GM18519 (cell line): ENCODE data around the gene CLDN18.

ENCODE experiments used
- ATAC-seq: cut with Tn5 transposase; IDR thresholded peaks from one replicate; pipeline ENCODE4 v1.9.1; 2021; ENCODE audit warnings: mild to moderate bottlenecking, moderate library complexity; ENCODE audit not compliant: unreplicated experiment, low FRiP score

Gene CLDN18

GRCh38 chr3:138059261-138059660, 49.3 kb downstream of the CLDN18 start:
- no peak for ATAC-seq

GRCh38 chr3:138060792-138061191, 50.8 kb downstream of the CLDN18 start:
- ATAC-seq: peak; percentile 60

GRCh38 chr3:138062037-138062436, 52.1 kb downstream of the CLDN18 start:
- no peak for ATAC-seq

GRCh38 chr3:138062626-138063025, 52.7 kb downstream of the CLDN18 start:
- ATAC-seq: no peak

- ATAC-seq: no peak
Measured at GRCh38 chr3:138063416-138063815, 53.5 kb downstream of the CLDN18 start.

GRCh38 chr3:138065949-138066348, 56.0 kb downstream of the CLDN18 start:
- peak; percentile 14 for ATAC-seq

- ATAC-seq: peak; percentile 79
Measured at GRCh38 chr3:138066383-138066782, 56.4 kb downstream of the CLDN18 start.

- ATAC-seq: no peak
Measured at GRCh38 chr3:138066972-138067371, 57.0 kb downstream of the CLDN18 start.

- ATAC-seq: no peak
Measured at GRCh38 chr3:138068046-138068445, 58.1 kb downstream of the CLDN18 start.

- peak; percentile 72 for ATAC-seq
Measured at GRCh38 chr3:138068579-138069174, 58.7 kb downstream of the CLDN18 start.

GRCh38 chr3:138070006-138070405, 60.0 kb downstream of the CLDN18 start:
- ATAC-seq: no peak

- no peak for ATAC-seq
Measured at GRCh38 chr3:138072796-138073195, 62.8 kb downstream of the CLDN18 start.

GRCh38 chr3:138078096-138078495, 68.1 kb downstream of the CLDN18 start:
- no peak for ATAC-seq

GRCh38 chr3:138078901-138079344, 69.0 kb downstream of the CLDN18 start:
- ATAC-seq: no peak

GRCh38 chr3:138079901-138080300, 69.9 kb downstream of the CLDN18 start:
- no peak for ATAC-seq

- ATAC-seq: no peak
Measured at GRCh38 chr3:138081371-138082084, 71.6 kb downstream of the CLDN18 start.

- ATAC-seq: peak; percentile 62
Measured at GRCh38 chr3:138082085-138082991, 72.4 kb downstream of the CLDN18 start.

GRCh38 chr3:138082992-138083386, 73.0 kb downstream of the CLDN18 start:
- no peak for ATAC-seq
